Chondrocyte (in vitro differentiated cells): ENCODE measurements around the gene ZNF784. TPM values are rescaled to one million over a fixed set of nuclear protein-coding genes. Genes with fewer than 3 reads are reported as not detected.
"Not testable (repeated sequence)": the region's sequence is repeated elsewhere in the genome, so short reads cannot be mapped to it uniquely, and the experiment has no call there.

Source experiments
- DNase-seq: peaks from one replicate; pipeline ENCODE4 v3.0.0; 2021; ENCODE audit warnings: mixed read lengths, low spot score
- H3K27ac Mint-ChIP-seq: one replicate; pipeline ENCODE4 v1.8.0; 2021; ENCODE audit warnings: mild to moderate bottlenecking, moderate library complexity, mixed read lengths; ENCODE audit not compliant: unreplicated experiment
- H3K27me3 Mint-ChIP-seq: 2 replicates; pipeline ENCODE4 v1.8.0; 2021; ENCODE audit warnings: low read depth, mixed read lengths
- H3K36me3 Mint-ChIP-seq: 2 replicates; pipeline ENCODE4 v1.8.0; 2021; ENCODE audit warnings: low read depth, mixed read lengths
- H3K4me1 Mint-ChIP-seq: 2 replicates; pipeline ENCODE4 v1.8.0; 2021; ENCODE audit warnings: low read depth, mild to moderate bottlenecking, mixed read lengths
- H3K4me3 Mint-ChIP-seq: one replicate; pipeline ENCODE4 v1.8.0; 2021; ENCODE audit warnings: mild to moderate bottlenecking, moderate library complexity, mixed read lengths; ENCODE audit not compliant: unreplicated experiment
- H3K9me3 Mint-ChIP-seq: 2 replicates; pipeline ENCODE4 v1.8.0; 2021; ENCODE audit warnings: low read depth, mixed read lengths
- CTCF ChIP-seq: fragments of 200-600 bp; sonication (generic); IDR thresholded peaks from 2 replicates; pipeline ENCODE4 v1.5.0; 2021; ENCODE audit warnings: antibody characterized with exemption, mild to moderate bottlenecking, moderate library complexity
- total RNA-seq: library from RNA; stranded (reverse); gene quantifications from 3 replicates; pipeline ENCODE4 v1.2.1, GENCODE V29; 2021

ZNF784 gene
- total RNA-seq, 1 donor from 2014 or later = 6.4 TPM

- DNase-seq = no peak
- H3K27ac Mint-ChIP-seq = peak overlapping the region; percentile 95
- no peaks in the 10 kb centered on the region for H3K27me3 Mint-ChIP-seq
- no peak for TF ChIP-seq CTCF
- no peaks in the 10 kb centered on the region for H3K36me3 Mint-ChIP-seq
- H3K4me1 Mint-ChIP-seq = peaks cover 37% of the 10 kb centered on the region
- peak overlapping the region; percentile 74 for H3K4me3 Mint-ChIP-seq
- no peaks in the 10 kb centered on the region for H3K9me3 Mint-ChIP-seq
Observed at GRCh38 chr19:55585658-55586339, 38.6 kb downstream of the ZNF784 start.

- TF ChIP-seq CTCF = no peak
- Mint-ChIP-seq H3K27me3 (no peaks in the 10 kb centered on the region), H3K9me3 (no peaks in the 10 kb centered on the region), H3K27ac (no peak overlapping the region), H3K4me3 (no peak overlapping the region), H3K36me3 (peaks cover under 1% of the 10 kb centered on the region), H3K4me1 (peaks cover 39% of the 10 kb centered on the region)
- DNase-seq = no peak
Observed at GRCh38 chr19:55584871-55585270, 39.5 kb downstream of the ZNF784 start.

- H3K27me3 Mint-ChIP-seq, H3K9me3 Mint-ChIP-seq, H3K36me3 Mint-ChIP-seq, DNase-seq, H3K4me3 Mint-ChIP-seq, H3K27ac Mint-ChIP-seq: not testable (repeated sequence)
- peaks cover 44% of the 10 kb centered on the region for H3K4me1 Mint-ChIP-seq
Observed at GRCh38 chr19:55583897-55584296, 40.5 kb downstream of the ZNF784 start.

DNA sequence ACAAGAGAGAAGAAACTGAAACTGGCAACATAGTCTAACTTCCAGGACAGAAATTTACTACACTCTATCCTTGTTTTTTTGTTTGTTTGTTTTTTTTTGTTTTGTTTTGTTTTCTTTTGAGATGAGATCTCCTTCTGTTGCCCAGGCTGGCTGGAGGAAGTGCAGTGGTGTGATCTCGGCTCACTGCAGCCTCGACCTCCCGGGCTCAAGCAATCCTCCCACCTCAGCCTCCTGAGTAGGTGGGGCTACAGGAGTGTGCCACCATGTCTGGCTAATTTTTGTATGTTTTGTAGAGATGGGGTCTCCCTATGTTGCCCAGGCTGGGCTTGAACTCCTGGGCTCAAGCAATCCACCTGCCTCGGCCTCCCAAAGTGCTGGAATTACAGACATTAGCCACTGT is 42.1 kb downstream of the ZNF784 start:
- H3K9me3 Mint-ChIP-seq, DNase-seq, H3K27me3 Mint-ChIP-seq, H3K36me3 Mint-ChIP-seq: not testable (repeated sequence)
- peak overlapping the region; percentile 0 for H3K4me3 Mint-ChIP-seq
- peaks cover 41% of the 10 kb centered on the region for H3K4me1 Mint-ChIP-seq
- H3K27ac Mint-ChIP-seq = peak overlapping the region; percentile 63

- Mint-ChIP-seq H3K9me3 (no peaks in the 10 kb centered on the region), H3K27ac (peak overlapping the region; percentile 83), H3K36me3 (peaks cover 13% of the 10 kb centered on the region), H3K4me3 (peak overlapping the region; percentile 97), H3K27me3 (no peaks in the 10 kb centered on the region), H3K4me1 (peaks cover 39% of the 10 kb centered on the region)
- no peak for DNase-seq
- no peak for TF ChIP-seq CTCF
Observed at GRCh38 chr19:55581823-55582223, 42.5 kb downstream of the ZNF784 start.

- peak overlapping the region; percentile 83 for H3K27ac Mint-ChIP-seq
- peaks cover 15% of the 10 kb centered on the region for H3K36me3 Mint-ChIP-seq
- no peak for TF ChIP-seq CTCF
- no peak for DNase-seq
- no peaks in the 10 kb centered on the region for H3K9me3 Mint-ChIP-seq
- peaks cover 35% of the 10 kb centered on the region for H3K4me1 Mint-ChIP-seq
- peak overlapping the region; percentile 97 for H3K4me3 Mint-ChIP-seq
- no peaks in the 10 kb centered on the region for H3K27me3 Mint-ChIP-seq
Observed at GRCh38 chr19:55581145-55581822, 43.1 kb downstream of the ZNF784 start.
